Memory B cell (primary cell): ENCODE data around the gene HOATZ.

Experiments used
- ATAC-seq: fragments of 150-1000 bp; cut with Tn5 transposase; 2 replicates; pipeline ENCODE4 v1.10.0; 2021; ENCODE audit warnings: low read depth, mild to moderate bottlenecking, moderate library complexity
- DNase-seq, 2 donors: peaks; one replicate each; pipeline ENCODE4 v3.0.0; 2022; ENCODE audit warnings: low spot score in 2 of 2
- H3K27ac Mint-ChIP-seq: one replicate; pipeline ENCODE4 v1.8.0; 2022; ENCODE audit warnings: mild to moderate bottlenecking, moderate library complexity, mixed read lengths
- H3K27me3 Mint-ChIP-seq: one replicate; pipeline ENCODE4 v1.8.0; 2022; ENCODE audit warnings: mixed read lengths
- H3K36me3 Mint-ChIP-seq: one replicate; pipeline ENCODE4 v1.8.0; 2022; ENCODE audit warnings: mild to moderate bottlenecking, mixed read lengths
- H3K4me1 Mint-ChIP-seq: one replicate; pipeline ENCODE4 v1.8.0; 2022; ENCODE audit warnings: mixed read lengths
- H3K4me3 Mint-ChIP-seq: one replicate; pipeline ENCODE4 v1.8.0; 2022; ENCODE audit warnings: mild to moderate bottlenecking, moderate library complexity, mixed read lengths
- H3K9me3 Mint-ChIP-seq: one replicate; pipeline ENCODE4 v1.8.0; 2022; ENCODE audit warnings: mixed read lengths

The HOATZ gene

DNA sequence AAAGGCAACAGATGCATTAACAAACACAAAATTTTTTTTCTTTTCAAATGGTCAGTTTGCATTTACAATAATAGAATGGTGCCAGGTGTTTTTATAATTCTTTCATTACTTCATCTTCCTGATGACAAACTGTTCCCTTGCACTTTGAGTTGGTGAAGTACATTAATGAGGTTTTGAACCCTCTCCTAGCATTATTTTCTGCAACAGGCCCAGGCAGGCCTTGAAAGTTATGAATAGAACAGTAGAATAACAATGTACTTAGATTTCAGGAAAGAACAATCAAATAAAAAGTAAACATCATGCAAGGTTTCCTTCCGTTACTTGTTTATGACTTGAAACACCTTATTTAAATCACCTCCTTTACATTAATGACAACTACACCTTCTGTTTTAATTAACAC lies 12.0 kb upstream of the HOATZ start:
- Mint-ChIP-seq H3K9me3 (no peaks in the 10 kb centered on the region), H3K27ac (no peak overlapping the region), H3K4me1 (no peaks in the 10 kb centered on the region), H3K4me3 (no peak overlapping the region), H3K36me3 (no peaks in the 10 kb centered on the region), H3K27me3 (peaks cover 11% of the 10 kb centered on the region)
- DNase-seq, result no peak
- no peak for ATAC-seq

DNA sequence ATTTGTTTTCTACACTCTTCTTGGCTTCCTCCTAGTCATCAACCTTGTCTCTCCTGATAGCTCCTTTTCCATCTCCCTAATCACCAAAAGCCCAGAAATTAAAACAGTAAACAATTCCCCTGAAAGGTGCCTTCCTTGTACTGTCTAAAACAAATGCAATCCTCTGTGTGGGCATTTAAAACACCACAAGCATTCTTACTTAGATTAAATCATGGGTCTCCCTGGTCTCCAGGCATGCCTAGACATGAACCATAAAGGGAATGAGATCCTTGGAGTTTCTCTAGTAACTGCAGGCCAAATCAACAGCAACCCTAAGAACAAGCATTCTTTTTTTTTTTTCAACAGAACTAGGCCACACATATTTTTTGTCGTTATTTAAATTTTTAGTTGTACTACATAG lies 4.3 kb upstream of the HOATZ start:
- Mint-ChIP-seq H3K27ac (no peak overlapping the region), H3K4me1 (peaks cover 7% of the 10 kb centered on the region), H3K27me3 (peaks cover 21% of the 10 kb centered on the region), H3K4me3 (no peak overlapping the region), H3K36me3 (no peaks in the 10 kb centered on the region), H3K9me3 (no peaks in the 10 kb centered on the region)
- DNase-seq (no peak), ATAC-seq (no peak)

DNA sequence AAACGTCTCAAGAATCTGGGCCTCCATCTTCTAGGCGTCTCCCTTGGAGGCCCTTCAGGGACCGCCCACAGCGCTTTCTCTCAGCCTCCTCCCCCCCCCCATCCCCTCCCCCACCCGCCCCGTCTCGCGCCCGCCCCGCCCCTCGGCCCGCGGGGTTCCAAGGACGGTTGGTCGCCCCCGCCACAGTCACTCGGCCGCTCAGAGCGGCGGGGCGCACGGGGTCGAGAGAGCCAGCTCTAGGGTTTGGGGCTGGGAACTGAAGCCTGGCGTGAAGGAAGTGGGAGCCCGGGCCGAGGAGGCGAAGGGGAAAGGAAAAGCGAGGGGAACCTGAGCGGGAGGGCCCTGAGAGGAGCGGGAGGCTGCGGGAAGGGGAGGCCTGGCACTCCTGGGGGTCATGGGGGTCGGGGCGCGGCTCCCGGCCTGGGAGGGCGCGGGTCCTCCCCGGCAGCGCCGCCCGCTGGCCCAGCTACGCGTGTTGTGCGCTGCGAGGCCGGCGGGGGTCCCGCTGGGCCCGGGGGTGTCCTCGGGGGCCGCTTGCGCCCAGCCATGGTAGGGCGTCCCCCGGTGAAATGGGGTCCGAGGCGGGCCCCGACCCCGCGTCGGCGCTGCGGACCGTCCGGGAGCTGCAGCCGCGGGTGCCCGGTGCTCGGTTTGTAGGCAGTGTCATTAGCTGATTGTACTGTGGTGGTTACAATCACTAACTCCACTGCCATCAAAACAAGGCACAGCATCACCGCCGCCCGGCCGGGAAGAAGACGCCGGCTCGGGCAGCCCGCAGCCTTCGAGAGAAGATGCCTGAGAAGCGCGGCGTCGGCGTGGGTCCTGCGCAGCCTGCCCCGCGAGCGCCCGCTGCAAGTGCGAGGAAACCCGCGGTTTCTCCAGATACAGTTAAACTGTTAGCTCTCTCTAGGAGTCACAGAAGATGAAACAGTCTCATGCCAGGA lies 2.0 kb upstream of the HOATZ start, which contains the start of gene BTG4:
TSS of gene BTG4 (minus strand) at position 91 of the 944 bp plus-strand sequence. CDS start 13,610 bp downstream, outside the sequence.
- Mint-ChIP-seq H3K9me3 (no peaks in the 10 kb centered on the region), H3K27me3 (peaks cover 21% of the 10 kb centered on the region), H3K27ac (no peak within 1 kb of the TSS), H3K36me3 (no peaks in the 10 kb centered on the region), H3K4me1 (peaks cover 7% of the 10 kb centered on the region), H3K4me3 (peak within 1 kb of the TSS; percentile 82)
- DNase-seq (peak in 1 of 2 donors; percentile 27), ATAC-seq (peak; percentile 59)

- peak; percentile 33 for ATAC-seq
- DNase-seq, result peak in 1 of 2 donors; percentile 17
- Mint-ChIP-seq H3K27ac (no peak overlapping the region), H3K4me3 (peak overlapping the region; percentile 38), H3K36me3 (no peaks in the 10 kb centered on the region), H3K4me1 (peaks cover 7% of the 10 kb centered on the region), H3K27me3 (peaks cover 18% of the 10 kb centered on the region), H3K9me3 (no peaks in the 10 kb centered on the region)
Measured at GRCh38 chr11:111513240-111513605, 1.4 kb upstream of the HOATZ start.

DNA sequence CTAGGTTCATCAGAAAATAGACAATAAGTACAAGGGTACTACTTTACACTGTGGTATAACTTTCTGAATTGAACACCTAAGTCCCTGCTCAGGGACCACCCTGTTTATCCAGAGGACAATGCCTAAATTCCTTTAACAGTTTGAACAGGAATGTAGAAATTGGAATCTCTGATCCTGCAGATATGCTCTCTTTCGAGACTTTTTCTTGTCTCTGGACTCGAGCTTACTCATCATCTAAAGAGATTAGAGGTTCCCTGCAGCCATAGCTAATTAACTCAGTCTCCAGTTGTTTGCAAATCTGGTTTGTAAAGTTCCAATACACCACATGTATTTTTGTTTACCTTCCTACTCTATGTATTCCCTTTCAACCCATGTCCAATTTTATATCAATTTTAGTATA lies 1.0 kb downstream of the HOATZ start:
- no peak for DNase-seq
- Mint-ChIP-seq H3K4me3 (no peak overlapping the region), H3K27me3 (peaks cover 14% of the 10 kb centered on the region), H3K9me3 (no peaks in the 10 kb centered on the region), H3K27ac (no peak overlapping the region), H3K36me3 (no peaks in the 10 kb centered on the region), H3K4me1 (peaks cover 7% of the 10 kb centered on the region)
- ATAC-seq, result no peak

DNA sequence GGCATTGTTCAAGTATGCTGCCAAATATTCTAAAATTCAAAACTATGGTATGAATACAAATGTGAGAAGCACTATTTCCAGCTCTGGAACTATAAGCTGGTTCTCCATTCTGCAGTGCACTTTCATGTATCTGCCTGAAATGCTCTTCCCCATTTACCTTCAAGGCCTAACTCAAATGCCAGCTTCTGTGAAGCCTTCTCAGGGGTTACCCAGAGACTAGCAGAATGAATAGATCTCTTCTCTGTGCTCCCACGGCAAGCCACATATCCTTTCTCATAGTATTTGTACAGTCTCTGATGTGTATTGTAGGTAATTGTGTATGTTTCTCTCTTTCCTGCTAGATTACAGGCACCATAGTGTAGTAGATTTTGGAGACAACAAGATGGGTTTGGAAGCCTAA lies 4.1 kb downstream of the HOATZ start:
- Mint-ChIP-seq H3K36me3 (no peaks in the 10 kb centered on the region), H3K9me3 (no peaks in the 10 kb centered on the region), H3K4me1 (peaks cover 2% of the 10 kb centered on the region), H3K27me3 (peaks cover 5% of the 10 kb centered on the region), H3K4me3 (no peak overlapping the region), H3K27ac (no peak overlapping the region)
- DNase-seq, result no peak
- no peak for ATAC-seq

- no peak overlapping the region for H3K27ac Mint-ChIP-seq
Measured at GRCh38 chr11:111520560-111520959, 6.0 kb downstream of the HOATZ start.

DNA sequence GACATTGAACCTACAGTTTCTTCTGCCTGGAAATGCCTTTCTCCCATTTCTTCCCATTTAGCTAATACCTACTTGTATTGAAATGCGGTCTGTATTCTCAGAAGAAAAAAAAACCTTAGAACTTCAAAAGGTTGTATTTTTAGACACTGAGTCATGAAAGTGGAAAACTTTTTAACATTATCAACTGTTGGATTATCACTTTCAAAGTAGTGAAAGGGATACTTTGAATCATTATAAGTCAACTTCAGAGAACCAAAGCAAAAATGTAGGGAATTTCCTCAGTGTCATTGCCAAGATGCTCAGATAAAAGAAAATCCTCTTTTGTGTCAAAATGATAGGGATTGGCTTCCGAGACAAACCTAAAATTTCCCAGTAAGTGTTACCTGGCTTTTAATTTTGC lies 6.6 kb downstream of the HOATZ start:
- H3K36me3 Mint-ChIP-seq, result no peaks in the 10 kb centered on the region
- ATAC-seq (no peak), DNase-seq (no peak)
- no peaks in the 10 kb centered on the region for H3K4me1 Mint-ChIP-seq
- peaks cover 10% of the 10 kb centered on the region for H3K27me3 Mint-ChIP-seq
- no peak overlapping the region for H3K4me3 Mint-ChIP-seq
- H3K9me3 Mint-ChIP-seq, result no peaks in the 10 kb centered on the region
- no peak overlapping the region for H3K27ac Mint-ChIP-seq

More at GRCh38 chr11:111520560-111520959, 6.0 kb downstream of the HOATZ start:
- H3K4me3 Mint-ChIP-seq, result no peak overlapping the region
- no peaks in the 10 kb centered on the region for H3K4me1 Mint-ChIP-seq
- DNase-seq (no peak), ATAC-seq (no peak)
- H3K9me3 Mint-ChIP-seq, result no peaks in the 10 kb centered on the region
- H3K36me3 Mint-ChIP-seq, result no peaks in the 10 kb centered on the region
- H3K27me3 Mint-ChIP-seq, result peaks cover 7% of the 10 kb centered on the region

GRCh38 chr11:111522426-111522825 lies 7.8 kb downstream of the HOATZ start:
- H3K27me3 Mint-ChIP-seq, result peaks cover 10% of the 10 kb centered on the region
- no peak overlapping the region for H3K27ac Mint-ChIP-seq
- H3K4me3 Mint-ChIP-seq, result no peak overlapping the region
- no peak for DNase-seq
- no peak for ATAC-seq
- no peaks in the 10 kb centered on the region for H3K36me3 Mint-ChIP-seq
- no peaks in the 10 kb centered on the region for H3K9me3 Mint-ChIP-seq
- H3K4me1 Mint-ChIP-seq, result no peaks in the 10 kb centered on the region

DNA sequence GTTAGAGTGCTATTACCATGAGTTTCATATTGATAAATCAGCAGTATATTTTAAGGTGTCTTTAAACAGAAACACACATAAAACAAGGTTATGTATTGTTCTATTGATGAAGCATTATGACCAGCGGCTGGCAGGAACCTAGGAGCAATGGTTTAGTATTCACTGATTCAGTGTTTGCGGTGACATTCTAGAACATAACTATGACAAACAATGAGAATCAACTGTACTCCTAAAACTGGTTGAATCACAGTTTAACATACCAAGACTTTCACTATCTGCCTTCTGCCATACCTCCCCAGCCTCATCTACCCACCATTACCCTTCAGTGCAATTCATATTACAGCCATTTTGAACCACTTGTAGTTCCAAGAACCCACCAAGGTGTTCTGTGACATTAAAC lies 8.8 kb downstream of the HOATZ start:
- H3K27me3 Mint-ChIP-seq, result peaks cover 10% of the 10 kb centered on the region
- DNase-seq (no peak), ATAC-seq (no peak)
- H3K27ac Mint-ChIP-seq, result no peak overlapping the region
- H3K4me1 Mint-ChIP-seq, result no peaks in the 10 kb centered on the region
- no peak overlapping the region for H3K4me3 Mint-ChIP-seq
- H3K36me3 Mint-ChIP-seq, result no peaks in the 10 kb centered on the region
- no peaks in the 10 kb centered on the region for H3K9me3 Mint-ChIP-seq

DNA sequence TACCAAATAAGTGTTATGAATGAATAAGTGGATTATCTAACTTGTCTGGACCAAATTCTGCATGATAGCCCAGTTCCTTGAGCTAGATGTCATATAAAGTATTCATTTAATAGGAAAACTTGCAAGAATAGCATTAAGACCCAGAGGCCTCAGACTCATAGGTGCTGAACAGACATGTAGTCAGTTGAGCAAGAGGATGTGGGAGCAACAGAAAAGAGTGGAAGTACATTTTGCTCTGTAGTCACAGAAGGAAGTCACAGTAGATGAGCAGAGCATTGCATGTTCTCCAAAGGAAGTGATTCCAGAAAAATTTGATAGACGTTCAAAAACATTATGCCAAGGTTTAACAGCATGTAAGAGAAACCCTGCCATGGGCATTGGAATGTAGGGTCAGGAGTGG lies 9.5 kb downstream of the HOATZ start:
- Mint-ChIP-seq H3K4me3 (no peak overlapping the region), H3K27me3 (peaks cover 10% of the 10 kb centered on the region), H3K4me1 (no peaks in the 10 kb centered on the region), H3K36me3 (no peaks in the 10 kb centered on the region), H3K27ac (no peak overlapping the region), H3K9me3 (no peaks in the 10 kb centered on the region)
- no peak for DNase-seq
- no peak for ATAC-seq

DNA sequence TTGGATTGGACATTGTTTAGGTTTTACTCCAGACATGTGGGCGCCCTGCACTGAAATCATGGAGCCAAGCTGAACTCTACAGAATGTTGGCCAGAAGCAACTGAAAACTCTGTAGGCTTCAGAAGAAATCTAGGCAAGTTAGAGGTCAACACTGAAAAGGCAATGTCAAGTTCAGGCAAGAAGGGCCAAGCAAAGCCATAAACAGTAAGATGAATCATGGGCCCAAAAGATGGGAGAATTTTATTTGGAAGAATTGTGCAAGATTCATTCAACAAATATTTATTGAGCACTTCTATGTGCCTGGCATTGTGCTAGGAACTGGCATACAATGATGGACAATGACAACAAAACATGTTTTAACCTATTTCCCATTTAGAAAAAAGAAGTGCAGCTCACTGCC lies 10.9 kb downstream of the HOATZ start:
- no peak for DNase-seq
- Mint-ChIP-seq H3K36me3 (no peaks in the 10 kb centered on the region), H3K9me3 (no peaks in the 10 kb centered on the region), H3K4me1 (no peaks in the 10 kb centered on the region), H3K27ac (peak overlapping the region; percentile 10), H3K4me3 (no peak overlapping the region), H3K27me3 (peaks cover 10% of the 10 kb centered on the region)
- no peak for ATAC-seq

- Mint-ChIP-seq H3K9me3 (no peaks in the 10 kb centered on the region), H3K27ac (no peak overlapping the region), H3K27me3 (peaks cover 12% of the 10 kb centered on the region), H3K36me3 (no peaks in the 10 kb centered on the region), H3K4me1 (no peaks in the 10 kb centered on the region), H3K4me3 (no peak overlapping the region)
- ATAC-seq (peak; percentile 85), DNase-seq (no peak)
Measured at GRCh38 chr11:111526501-111526900, 11.9 kb downstream of the HOATZ start.

- no peak overlapping the region for H3K27ac Mint-ChIP-seq
- no peak for DNase-seq
- H3K4me3 Mint-ChIP-seq, result no peak overlapping the region
- ATAC-seq, result no peak
- H3K9me3 Mint-ChIP-seq, result no peaks in the 10 kb centered on the region
- peaks cover 13% of the 10 kb centered on the region for H3K27me3 Mint-ChIP-seq
- no peaks in the 10 kb centered on the region for H3K4me1 Mint-ChIP-seq
- H3K36me3 Mint-ChIP-seq, result no peaks in the 10 kb centered on the region
Measured at GRCh38 chr11:111527279-111527678, 12.7 kb downstream of the HOATZ start.

DNA sequence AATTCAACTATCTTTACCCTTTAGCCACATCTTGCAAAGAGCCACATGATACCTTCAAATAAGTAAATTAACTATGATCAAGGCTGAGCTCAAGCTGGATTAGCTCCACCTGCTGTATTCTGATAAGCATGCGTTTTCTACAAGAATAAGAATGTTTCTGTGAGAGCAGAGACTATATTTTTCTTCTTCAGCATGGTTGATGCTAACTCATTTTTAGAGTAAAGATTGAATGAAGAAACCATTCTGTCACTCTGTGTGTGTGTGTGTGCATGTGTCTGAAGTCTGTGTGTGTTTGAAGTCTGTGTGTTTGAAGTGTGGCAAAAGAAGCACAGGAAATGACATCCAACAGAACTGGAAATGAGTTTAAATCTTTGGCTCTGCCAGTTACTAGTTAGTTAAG lies 14.0 kb downstream of the HOATZ start:
- Mint-ChIP-seq H3K27me3 (peaks cover 12% of the 10 kb centered on the region), H3K9me3 (no peaks in the 10 kb centered on the region), H3K36me3 (no peaks in the 10 kb centered on the region), H3K4me3 (no peak overlapping the region), H3K4me1 (no peaks in the 10 kb centered on the region), H3K27ac (no peak overlapping the region)
- DNase-seq (no peak), ATAC-seq (no peak)
